GM13976 (cell line): Measurements from ENCODE around the gene PELI2.

Experiments
- DNase-seq: peaks from one replicate; pipeline ENCODE4 v3.0.0; 2012; ENCODE audit warnings: low spot score
- in situ Hi-C: fragments of 300-500 bp; cut with MboI; formaldehyde crosslinking; loops from one replicate; pipeline ENCODE4 v1.12.0; 2022; ENCODE audit warnings: low sequenced_read_pairs, mixed read lengths, inconsistent platforms; ENCODE audit not compliant: unreplicated experiment
- TF ChIP-seq, protein P1 (sequence below): IDR thresholded peaks from 2 replicates; pipeline ENCODE4 v1.5.1; 2012; ENCODE audit warnings: borderline replicate concordance, mild to moderate bottlenecking; ENCODE audit not compliant: insufficient read depth; ENCODE audit errors: extremely low read depth, missing control alignments, control extremely low read depth

Gene PELI2

DNA sequence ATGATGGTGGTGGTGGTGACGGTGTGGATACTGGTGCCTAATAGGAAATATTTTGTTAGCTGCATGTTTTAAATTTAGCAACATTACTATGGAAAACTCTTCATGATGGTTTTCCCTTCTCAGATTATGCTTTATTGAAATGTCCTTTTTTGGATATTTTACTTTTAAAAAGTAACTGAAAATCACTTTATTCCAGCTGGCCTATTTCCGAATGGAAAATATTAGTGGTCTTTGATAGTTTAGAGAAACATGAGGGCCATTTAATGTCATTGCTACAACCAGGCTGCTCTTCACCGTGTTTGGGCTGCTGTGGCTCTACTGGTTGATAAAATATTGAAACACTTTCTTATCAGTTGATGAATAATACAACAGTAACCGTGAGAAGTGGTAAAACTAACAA is 64.2 kb downstream of the PELI2 start:
- in situ Hi-C loops, result no loop called here
- no peak for DNase-seq

DNA sequence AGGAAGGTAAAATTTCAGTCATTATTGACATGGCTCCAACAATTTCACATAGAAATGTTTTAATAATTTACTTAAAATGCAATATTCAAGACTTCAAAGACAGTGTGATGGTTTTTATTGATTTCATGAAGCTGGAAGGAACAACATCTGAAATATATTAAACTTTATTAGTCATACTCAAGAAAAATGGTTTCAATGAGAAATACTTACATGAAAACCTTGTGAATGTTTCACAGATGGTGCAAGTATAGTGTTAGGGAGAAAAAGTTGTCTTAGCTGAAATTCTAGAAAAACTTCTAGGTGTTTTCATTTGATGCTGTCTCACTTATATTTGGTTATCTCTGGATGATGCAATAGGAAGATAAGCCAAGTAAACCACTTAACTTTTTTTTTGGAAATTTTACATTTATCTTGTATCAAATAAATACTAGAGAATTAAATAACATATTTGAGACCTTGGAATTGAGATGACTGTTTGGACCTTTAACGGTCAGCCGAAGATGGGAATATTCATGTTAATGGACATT is 65.5 kb downstream of the PELI2 start:
- TF ChIP-seq, protein P1, sequence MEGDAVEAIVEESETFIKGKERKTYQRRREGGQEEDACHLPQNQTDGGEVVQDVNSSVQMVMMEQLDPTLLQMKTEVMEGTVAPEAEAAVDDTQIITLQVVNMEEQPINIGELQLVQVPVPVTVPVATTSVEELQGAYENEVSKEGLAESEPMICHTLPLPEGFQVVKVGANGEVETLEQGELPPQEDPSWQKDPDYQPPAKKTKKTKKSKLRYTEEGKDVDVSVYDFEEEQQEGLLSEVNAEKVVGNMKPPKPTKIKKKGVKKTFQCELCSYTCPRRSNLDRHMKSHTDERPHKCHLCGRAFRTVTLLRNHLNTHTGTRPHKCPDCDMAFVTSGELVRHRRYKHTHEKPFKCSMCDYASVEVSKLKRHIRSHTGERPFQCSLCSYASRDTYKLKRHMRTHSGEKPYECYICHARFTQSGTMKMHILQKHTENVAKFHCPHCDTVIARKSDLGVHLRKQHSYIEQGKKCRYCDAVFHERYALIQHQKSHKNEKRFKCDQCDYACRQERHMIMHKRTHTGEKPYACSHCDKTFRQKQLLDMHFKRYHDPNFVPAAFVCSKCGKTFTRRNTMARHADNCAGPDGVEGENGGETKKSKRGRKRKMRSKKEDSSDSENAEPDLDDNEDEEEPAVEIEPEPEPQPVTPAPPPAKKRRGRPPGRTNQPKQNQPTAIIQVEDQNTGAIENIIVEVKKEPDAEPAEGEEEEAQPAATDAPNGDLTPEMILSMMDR, result no peak
- DNase-seq, result no peak
- in situ Hi-C loops, result no loop called here

More for the DNA sequence above, 64.2 kb downstream of the PELI2 start:
- TF ChIP-seq, protein P1, result no peak

DNA sequence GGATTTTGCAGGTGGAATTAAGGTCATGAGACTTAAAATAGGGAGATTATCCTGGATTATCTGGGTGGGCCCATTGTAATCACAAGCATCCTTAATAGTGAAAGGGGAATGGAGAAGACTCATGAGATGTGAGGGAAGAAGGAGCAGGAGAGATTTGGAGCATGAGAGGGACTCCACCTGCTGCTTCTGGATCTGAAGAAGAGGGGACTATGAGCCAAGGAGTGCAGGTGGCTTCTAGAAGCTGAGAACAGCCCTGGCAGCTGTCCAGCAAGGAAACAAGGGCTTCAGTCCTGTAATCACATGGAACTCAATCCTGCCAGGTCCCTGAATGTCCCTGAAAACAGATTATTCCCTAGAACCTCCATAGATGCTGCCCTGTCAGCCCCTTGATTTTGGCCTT is 67.8 kb downstream of the PELI2 start:
- no peak for DNase-seq

DNA sequence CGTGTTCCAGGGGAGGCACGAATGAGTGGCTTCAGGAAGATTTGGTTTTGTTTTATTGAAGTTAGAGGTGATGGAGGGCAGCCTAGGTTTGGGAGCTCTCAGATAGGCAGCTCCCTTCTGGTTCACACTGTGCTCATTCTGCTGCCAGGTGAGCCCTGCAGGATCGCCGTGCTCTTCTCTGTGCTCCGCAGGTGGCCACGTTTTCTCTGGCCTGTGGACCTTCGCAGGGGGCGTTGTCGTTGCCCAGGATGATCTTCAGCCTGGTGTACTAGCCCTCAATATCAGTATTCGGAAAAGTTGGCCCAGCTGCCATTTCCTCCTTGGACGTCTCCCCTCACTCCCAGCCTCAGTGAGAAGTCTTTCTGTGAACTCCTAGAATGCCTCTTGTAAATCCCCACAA is 69.5 kb downstream of the PELI2 start:
- in situ Hi-C loops, result no loop called here
- DNase-seq, result no peak
- TF ChIP-seq, protein P1, result no peak

More for the DNA sequence above, 67.8 kb downstream of the PELI2 start:
- in situ Hi-C loops, result no loop called here
- TF ChIP-seq, protein P1, result no peak

DNA sequence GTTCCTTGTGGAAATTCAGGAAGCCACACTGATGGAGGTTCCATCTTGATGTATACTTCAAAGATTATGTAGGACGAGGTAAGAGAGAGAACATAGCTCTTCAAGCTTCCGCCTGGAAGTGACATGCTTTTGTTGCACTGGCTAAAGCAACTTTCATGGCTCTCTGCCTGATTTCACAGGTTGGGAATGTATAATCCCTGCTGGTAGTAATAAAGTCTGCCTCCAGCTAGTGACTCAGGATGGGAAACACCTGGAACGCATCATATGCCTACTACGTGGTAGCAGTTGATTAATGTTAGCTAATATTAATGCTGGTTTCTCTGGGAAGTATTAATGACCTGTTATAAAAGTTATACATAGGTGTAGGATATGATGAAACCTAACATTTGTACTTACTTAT is 71.1 kb downstream of the PELI2 start:
- TF ChIP-seq, protein P1, result no peak

DNA sequence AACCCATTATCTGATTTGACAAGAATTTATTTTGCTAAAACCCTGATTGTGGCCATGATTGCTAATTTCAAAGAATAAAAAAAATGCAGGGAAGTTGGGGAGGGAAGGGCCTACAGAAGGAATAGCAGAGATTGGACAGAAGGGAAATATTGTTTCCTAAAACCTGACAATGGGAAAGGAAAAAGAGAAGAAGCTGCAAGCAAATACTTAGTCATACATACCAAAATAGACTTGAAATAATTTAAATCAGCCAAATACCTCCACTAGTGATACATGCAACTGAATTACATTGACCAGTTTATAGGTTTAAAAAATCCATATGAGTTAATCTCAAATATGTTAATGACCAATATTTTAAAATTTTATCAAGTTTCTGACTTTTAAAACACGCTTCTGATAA is 75.1 kb downstream of the PELI2 start:
- no peak for DNase-seq
- TF ChIP-seq, protein P1, result no peak
- in situ Hi-C loops, result no loop called here

More for the DNA sequence above, 71.1 kb downstream of the PELI2 start:
- no peak for DNase-seq
- in situ Hi-C loops, result no loop called here
